ENCODE data around the gene RTN4R. TPM values are rescaled to one million over a fixed set of nuclear protein-coding genes. Genes with fewer than 3 reads are reported as not detected.

Gene RTN4R
- total RNA-seq, 1 experiment from 2014 or later: 19.0 TPM

GRCh38 chr22:20196094-20196842 lies 71.8 kb downstream of the RTN4R start:
- Histone ChIP-seq H3K27me3 (ENCODE audit: insufficient read depth, low read length) (0 out of 2 replicates have a peak, but pooled peaks cover 3% of the 10 kb centered on the region), H3K36me3 (ENCODE audit: control insufficient read depth in 1 of 2, insufficient read depth in 2 of 2, low read length in 2 of 2) (no peaks in the 10 kb centered on the region), H3K9me2 (ENCODE audit: insufficient read depth) (no peaks in the 10 kb centered on the region), H3K79me2 (ENCODE audit: insufficient read depth, low read length) (no peaks in the 10 kb centered on the region), H3K4me1 (ENCODE audit: control insufficient read depth in 1 of 2, insufficient read depth in 2 of 2, low read length in 2 of 2) (no peaks in the 10 kb centered on the region), H3K27ac (ENCODE audit: low read depth, low read length) (no peak overlapping the region), H2AFZ (ENCODE audit: low read depth, low read length, poor library complexity, severe bottlenecking) (no peak overlapping the region), H3K9me3 (ENCODE audit: control insufficient read depth in 1 of 2, insufficient read depth in 1 of 2, low read depth in 1 of 2, low read length in 2 of 2) (no peaks in the 10 kb centered on the region), H3K4me3 (replicated peaks in 1 of 2; ENCODE audit: low read depth in 1 of 2, low read length in 2 of 2) (no peak overlapping the region), H3K4me2 (ENCODE audit: low read length) (no peak overlapping the region), H4K20me1 (ENCODE audit: insufficient read depth) (no peaks in the 10 kb centered on the region), H3K9ac (ENCODE audit: low read length) (no peak overlapping the region)
- intact Hi-C loops (cut with micrococcal nuclease): no loop called here
- DNase-seq (ENCODE audit: low read depth, low spot score) (no peak), ATAC-seq (no peak)
- RAD21 ChIA-PET (ENCODE audit: low non-redundant PET in 1 of 2, low total read pairs in 2 of 2, uncharacterized antibody in 2 of 2, unreplicated experiment in 2 of 2): no interaction called here
- TF ChIP-seq JUND (IDR thresholded peaks at IDR 0.05): no peak
- no peak for TF ChIP-seq CBX3 (IDR thresholded peaks at IDR 0.05; ENCODE audit: low read depth)
- CTCF ChIA-PET: no interaction called here
- BruUV-seq (replicated peaks): no TSS peak
- POLR2A ChIA-PET: no interaction called here

DNA sequence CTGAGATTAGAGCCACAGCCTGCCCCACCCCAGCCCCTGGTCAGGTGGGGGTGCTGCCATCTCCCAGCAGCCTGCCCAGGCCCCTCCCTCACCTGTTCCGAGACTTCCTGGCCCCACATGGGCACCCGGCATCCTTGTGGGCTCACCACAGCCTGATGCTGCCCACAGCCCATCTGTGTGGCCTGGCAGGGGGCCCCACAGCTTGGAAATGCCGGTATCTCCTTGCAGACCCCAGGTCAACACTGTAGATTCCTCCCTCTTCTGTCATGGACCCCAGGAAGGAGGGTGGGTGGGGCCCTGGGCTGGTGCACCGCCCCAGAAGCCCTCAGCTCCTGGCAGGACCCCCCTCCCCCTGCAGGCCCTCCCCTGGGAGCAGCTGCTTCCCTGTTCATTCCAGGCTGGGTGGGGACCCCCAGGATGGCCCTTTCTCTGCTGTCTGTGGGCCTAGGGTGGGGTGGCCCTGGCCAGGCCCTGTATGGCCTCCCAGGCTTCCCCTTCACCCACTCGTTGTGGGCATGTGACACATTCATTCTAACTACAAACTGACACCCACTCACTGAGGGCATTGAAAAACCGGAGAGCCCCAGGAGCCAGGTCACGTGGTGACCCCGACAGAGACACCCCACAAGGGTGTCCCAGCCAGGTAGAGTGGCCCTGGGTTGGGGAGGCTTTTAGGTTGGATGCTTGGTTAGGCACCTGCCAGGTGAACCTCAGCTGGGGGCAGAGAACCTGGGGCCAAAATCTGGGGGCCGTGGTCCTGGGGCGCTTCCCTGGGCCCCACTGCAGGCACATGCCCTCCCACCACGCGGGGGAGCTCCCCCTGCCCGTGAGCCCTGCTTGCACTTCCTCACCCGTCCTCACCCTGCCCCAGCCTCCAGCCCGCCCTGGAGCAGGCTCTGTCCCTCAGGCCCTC lies 73.2 kb downstream of the RTN4R start:
- Histone ChIP-seq H3K79me2 (ENCODE audit: insufficient read depth, low read length) (no peaks in the 10 kb centered on the region), H3K4me3 (replicated peaks in 1 of 2; ENCODE audit: low read depth in 1 of 2, low read length in 2 of 2) (no peak overlapping the region), H3K36me3 (ENCODE audit: control insufficient read depth in 1 of 2, insufficient read depth in 2 of 2, low read length in 2 of 2) (no peaks in the 10 kb centered on the region), H3K9me3 (ENCODE audit: control insufficient read depth in 1 of 2, insufficient read depth in 1 of 2, low read depth in 1 of 2, low read length in 2 of 2) (no peaks in the 10 kb centered on the region), H3K9ac (ENCODE audit: low read length) (no peak overlapping the region), H3K27ac (ENCODE audit: low read depth, low read length) (no peak overlapping the region), H2AFZ (ENCODE audit: low read depth, low read length, poor library complexity, severe bottlenecking) (no peak overlapping the region), H4K20me1 (ENCODE audit: insufficient read depth) (no peaks in the 10 kb centered on the region), H3K9me2 (ENCODE audit: insufficient read depth) (no peaks in the 10 kb centered on the region), H3K4me2 (ENCODE audit: low read length) (no peak overlapping the region), H3K4me1 (ENCODE audit: control insufficient read depth in 1 of 2, insufficient read depth in 2 of 2, low read length in 2 of 2) (no peaks in the 10 kb centered on the region), H3K27me3 (ENCODE audit: insufficient read depth, low read length) (0 out of 2 replicates have a peak, but pooled peaks cover 3% of the 10 kb centered on the region)
- ChIA-PET CTCF (no interaction called here), RAD21 (ENCODE audit: low non-redundant PET in 1 of 2, low total read pairs in 2 of 2, uncharacterized antibody in 2 of 2, unreplicated experiment in 2 of 2) (no interaction called here), POLR2A (no interaction called here)
- intact Hi-C loops (cut with micrococcal nuclease): no loop called here
- ATAC-seq: no peak
- BruUV-seq (replicated peaks): no TSS peak
- no peak for DNase-seq (ENCODE audit: low read depth, low spot score)
- TF ChIP-seq, protein P1, sequence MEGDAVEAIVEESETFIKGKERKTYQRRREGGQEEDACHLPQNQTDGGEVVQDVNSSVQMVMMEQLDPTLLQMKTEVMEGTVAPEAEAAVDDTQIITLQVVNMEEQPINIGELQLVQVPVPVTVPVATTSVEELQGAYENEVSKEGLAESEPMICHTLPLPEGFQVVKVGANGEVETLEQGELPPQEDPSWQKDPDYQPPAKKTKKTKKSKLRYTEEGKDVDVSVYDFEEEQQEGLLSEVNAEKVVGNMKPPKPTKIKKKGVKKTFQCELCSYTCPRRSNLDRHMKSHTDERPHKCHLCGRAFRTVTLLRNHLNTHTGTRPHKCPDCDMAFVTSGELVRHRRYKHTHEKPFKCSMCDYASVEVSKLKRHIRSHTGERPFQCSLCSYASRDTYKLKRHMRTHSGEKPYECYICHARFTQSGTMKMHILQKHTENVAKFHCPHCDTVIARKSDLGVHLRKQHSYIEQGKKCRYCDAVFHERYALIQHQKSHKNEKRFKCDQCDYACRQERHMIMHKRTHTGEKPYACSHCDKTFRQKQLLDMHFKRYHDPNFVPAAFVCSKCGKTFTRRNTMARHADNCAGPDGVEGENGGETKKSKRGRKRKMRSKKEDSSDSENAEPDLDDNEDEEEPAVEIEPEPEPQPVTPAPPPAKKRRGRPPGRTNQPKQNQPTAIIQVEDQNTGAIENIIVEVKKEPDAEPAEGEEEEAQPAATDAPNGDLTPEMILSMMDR (IDR thresholded peaks at IDR 0.05 in 2 of 3, conservative IDR thresholded peaks at IDR 0.05 in 1 of 3; ENCODE audit: borderline replicate concordance in 1 of 3, insufficient read depth in 1 of 3, low read depth in 2 of 3, low read length in 2 of 3): no peak
- TF ChIP-seq SIN3A (IDR thresholded peaks at IDR 0.05; ENCODE audit: low read depth) (no peak), CEBPB (IDR thresholded peaks at IDR 0.05; ENCODE audit: low read depth) (no peak), RAD21 (IDR thresholded peaks at IDR 0.05; ENCODE audit: low read depth) (no peak), ELF1 (IDR thresholded peaks at IDR 0.05; ENCODE audit: borderline replicate concordance, low read depth) (no peak), ATF3 (IDR thresholded peaks at IDR 0.05) (no peak), SP1 (IDR thresholded peaks at IDR 0.05; ENCODE audit: low read depth) (no peak), CBX3 (IDR thresholded peaks at IDR 0.05; ENCODE audit: low read depth) (no peak), YY1 (IDR thresholded peaks at IDR 0.05; ENCODE audit: extremely low read depth, insufficient replicate concordance, low read depth, low read length) (no peak), ZNF274 (IDR thresholded peaks at IDR 0.05; ENCODE audit: low read depth, low read length) (no peak), EZH2phosphoT487 (IDR thresholded peaks at IDR 0.05; ENCODE audit: borderline replicate concordance) (no peak)
- TF ChIP-seq, protein P2, sequence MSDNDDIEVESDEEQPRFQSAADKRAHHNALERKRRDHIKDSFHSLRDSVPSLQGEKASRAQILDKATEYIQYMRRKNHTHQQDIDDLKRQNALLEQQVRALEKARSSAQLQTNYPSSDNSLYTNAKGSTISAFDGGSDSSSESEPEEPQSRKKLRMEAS (IDR thresholded peaks at IDR 0.05): no peak
- TF ChIP-seq, protein P3, sequence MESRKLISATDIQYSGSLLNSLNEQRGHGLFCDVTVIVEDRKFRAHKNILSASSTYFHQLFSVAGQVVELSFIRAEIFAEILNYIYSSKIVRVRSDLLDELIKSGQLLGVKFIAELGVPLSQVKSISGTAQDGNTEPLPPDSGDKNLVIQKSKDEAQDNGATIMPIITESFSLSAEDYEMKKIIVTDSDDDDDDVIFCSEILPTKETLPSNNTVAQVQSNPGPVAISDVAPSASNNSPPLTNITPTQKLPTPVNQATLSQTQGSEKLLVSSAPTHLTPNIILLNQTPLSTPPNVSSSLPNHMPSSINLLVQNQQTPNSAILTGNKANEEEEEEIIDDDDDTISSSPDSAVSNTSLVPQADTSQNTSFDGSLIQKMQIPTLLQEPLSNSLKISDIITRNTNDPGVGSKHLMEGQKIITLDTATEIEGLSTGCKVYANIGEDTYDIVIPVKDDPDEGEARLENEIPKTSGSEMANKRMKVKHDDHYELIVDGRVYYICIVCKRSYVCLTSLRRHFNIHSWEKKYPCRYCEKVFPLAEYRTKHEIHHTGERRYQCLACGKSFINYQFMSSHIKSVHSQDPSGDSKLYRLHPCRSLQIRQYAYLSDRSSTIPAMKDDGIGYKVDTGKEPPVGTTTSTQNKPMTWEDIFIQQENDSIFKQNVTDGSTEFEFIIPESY (IDR thresholded peaks at IDR 0.05; ENCODE audit: extremely low read depth, insufficient replicate concordance, low read length): no peak

All from HCT116 (cell line).